ENCODE data around the gene EXOC4. TPM values are rescaled to one million over a fixed set of nuclear protein-coding genes. Genes with fewer than 3 reads are reported as not detected.

Gene EXOC4
- total and polyA plus RNA-seq, 2 donors (not counting 1 experiment from before 2014, with no cell fraction given), result 79.6 to 158 TPM

DNA sequence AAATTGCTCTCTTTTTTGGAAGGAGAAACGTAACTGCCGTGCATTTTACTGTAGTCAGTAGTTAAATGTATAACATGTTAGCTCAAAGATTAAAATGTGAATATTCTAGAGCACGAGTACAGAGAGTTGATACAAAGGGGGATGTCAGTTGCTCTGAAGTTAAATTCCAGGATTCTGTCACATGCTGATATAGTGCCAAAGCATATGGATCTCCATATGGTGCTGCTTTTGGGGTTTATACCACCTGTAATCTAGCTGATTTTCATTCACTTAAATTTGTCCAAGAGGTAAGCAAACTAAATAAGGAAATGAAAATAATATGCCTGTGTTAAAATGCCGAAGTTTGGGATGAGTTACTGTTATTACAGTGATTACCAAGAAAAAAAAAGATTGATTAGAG lies 298.6 kb downstream of the EXOC4 start:
- DNase-seq (ENCODE audit: low read depth in 2 of 2), result no peak

DNA sequence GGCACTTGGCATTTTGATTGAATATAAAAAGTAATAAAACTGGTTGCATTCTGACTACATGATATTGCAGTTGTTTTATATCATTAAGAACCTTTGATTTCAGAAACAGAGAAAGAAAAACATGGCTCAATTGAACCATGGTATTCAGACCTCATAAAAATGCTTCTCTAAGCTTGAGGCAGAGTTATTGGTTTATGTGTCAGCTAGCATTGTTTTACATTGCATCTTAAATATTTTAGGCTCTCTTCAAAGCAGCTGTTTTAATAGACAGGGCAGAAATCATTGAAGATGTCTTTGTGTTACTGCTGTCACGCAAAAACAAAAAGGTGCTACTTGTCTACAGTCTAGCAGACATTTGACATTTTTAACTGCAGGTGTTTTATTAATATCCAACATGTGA lies 299.2 kb downstream of the EXOC4 start:
- Histone ChIP-seq H3K27ac (ENCODE audit: insufficient read depth, low read length) (no peak overlapping the region), H3K79me2 (ENCODE audit: control insufficient read depth, insufficient read depth, low read length) (no peaks in the 10 kb centered on the region), H3K4me2 (ENCODE audit: extremely low read depth, insufficient read depth, low read length) (no peak overlapping the region), H3K9me3 (ENCODE audit: control insufficient read depth, insufficient read depth, low read depth, low read length) (no peaks in the 10 kb centered on the region), H3K9ac (ENCODE audit: insufficient read depth, low read length) (no peak overlapping the region), H3K4me3 (replicated peaks in 1 of 4; ENCODE audit: control extremely low read depth in 1 of 4, insufficient read depth in 1 of 4, low read depth in 3 of 4, low read length in 4 of 4) (no peak overlapping the region), H3K4me1 (ENCODE audit: control insufficient read depth, extremely low read depth, insufficient read depth, low read length) (no peaks in the 10 kb centered on the region), H3K36me3 (ENCODE audit: control insufficient read depth, insufficient read depth, low read length) (no peaks in the 10 kb centered on the region), H3K27me3 (ENCODE audit: control insufficient read depth, insufficient read depth, low read length) (no peaks in the 10 kb centered on the region), H4K20me1 (ENCODE audit: control insufficient read depth, extremely low read depth, insufficient read depth, low read length) (no peaks in the 10 kb centered on the region), H2AFZ (ENCODE audit: low read length) (no peak overlapping the region)
- TF ChIP-seq, protein P1, sequence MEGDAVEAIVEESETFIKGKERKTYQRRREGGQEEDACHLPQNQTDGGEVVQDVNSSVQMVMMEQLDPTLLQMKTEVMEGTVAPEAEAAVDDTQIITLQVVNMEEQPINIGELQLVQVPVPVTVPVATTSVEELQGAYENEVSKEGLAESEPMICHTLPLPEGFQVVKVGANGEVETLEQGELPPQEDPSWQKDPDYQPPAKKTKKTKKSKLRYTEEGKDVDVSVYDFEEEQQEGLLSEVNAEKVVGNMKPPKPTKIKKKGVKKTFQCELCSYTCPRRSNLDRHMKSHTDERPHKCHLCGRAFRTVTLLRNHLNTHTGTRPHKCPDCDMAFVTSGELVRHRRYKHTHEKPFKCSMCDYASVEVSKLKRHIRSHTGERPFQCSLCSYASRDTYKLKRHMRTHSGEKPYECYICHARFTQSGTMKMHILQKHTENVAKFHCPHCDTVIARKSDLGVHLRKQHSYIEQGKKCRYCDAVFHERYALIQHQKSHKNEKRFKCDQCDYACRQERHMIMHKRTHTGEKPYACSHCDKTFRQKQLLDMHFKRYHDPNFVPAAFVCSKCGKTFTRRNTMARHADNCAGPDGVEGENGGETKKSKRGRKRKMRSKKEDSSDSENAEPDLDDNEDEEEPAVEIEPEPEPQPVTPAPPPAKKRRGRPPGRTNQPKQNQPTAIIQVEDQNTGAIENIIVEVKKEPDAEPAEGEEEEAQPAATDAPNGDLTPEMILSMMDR (conservative IDR thresholded peaks at IDR 0.05 in 1 of 2, IDR thresholded peaks at IDR 0.05 in 1 of 2; ENCODE audit: low read depth in 1 of 2, low read length in 2 of 2), result no peak
- no peak for TF ChIP-seq EZH2 (IDR thresholded peaks at IDR 0.05; ENCODE audit: low read length, missing control alignments)
- no peak for DNase-seq (ENCODE audit: low read depth in 2 of 2)

More for the DNA sequence above, 298.6 kb downstream of the EXOC4 start:
- no peak overlapping the region for H3K4me3 ChIP-seq (replicated peaks in 1 of 4; ENCODE audit: control extremely low read depth in 1 of 4, insufficient read depth in 1 of 4, low read depth in 3 of 4, low read length in 4 of 4)
- H3K4me2 ChIP-seq (ENCODE audit: extremely low read depth, insufficient read depth, low read length), result no peak overlapping the region
- no peak overlapping the region for H2AFZ ChIP-seq (ENCODE audit: low read length)
- H3K9ac ChIP-seq (ENCODE audit: insufficient read depth, low read length), result no peak overlapping the region
- H3K36me3 ChIP-seq (ENCODE audit: control insufficient read depth, insufficient read depth, low read length), result no peaks in the 10 kb centered on the region
- no peaks in the 10 kb centered on the region for H4K20me1 ChIP-seq (ENCODE audit: control insufficient read depth, extremely low read depth, insufficient read depth, low read length)
- H3K79me2 ChIP-seq (ENCODE audit: control insufficient read depth, insufficient read depth, low read length), result no peaks in the 10 kb centered on the region
- H3K27me3 ChIP-seq (ENCODE audit: control insufficient read depth, insufficient read depth, low read length), result no peaks in the 10 kb centered on the region
- H3K27ac ChIP-seq (ENCODE audit: insufficient read depth, low read length), result no peak overlapping the region
- H3K9me3 ChIP-seq (ENCODE audit: control insufficient read depth, insufficient read depth, low read depth, low read length), result no peaks in the 10 kb centered on the region
- H3K4me1 ChIP-seq (ENCODE audit: control insufficient read depth, extremely low read depth, insufficient read depth, low read length), result no peaks in the 10 kb centered on the region
- TF ChIP-seq EZH2 (IDR thresholded peaks at IDR 0.05; ENCODE audit: low read length, missing control alignments), result no peak
- TF ChIP-seq, protein P1 (conservative IDR thresholded peaks at IDR 0.05 in 1 of 2, IDR thresholded peaks at IDR 0.05 in 1 of 2; ENCODE audit: low read depth in 1 of 2, low read length in 2 of 2), result no peak

DNA sequence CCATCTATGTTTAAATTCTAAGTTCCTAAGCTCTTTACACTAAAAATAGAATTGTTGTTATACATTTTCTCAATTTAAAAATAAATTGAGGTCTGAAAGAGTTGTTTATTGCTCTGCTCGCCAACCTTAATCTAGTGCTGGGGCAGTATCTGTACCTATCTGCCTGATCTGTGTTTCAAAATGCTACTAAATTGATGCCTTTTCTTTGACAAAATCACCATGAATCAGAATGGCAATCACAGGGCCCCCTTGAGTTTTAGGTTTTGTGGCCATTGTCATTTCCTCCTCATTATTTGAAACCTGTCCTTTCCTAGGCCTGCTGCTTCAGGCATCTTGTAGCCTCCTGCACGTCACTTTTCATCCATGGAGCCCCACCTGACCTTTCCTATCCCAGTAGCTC lies 301.5 kb downstream of the EXOC4 start:
- Histone ChIP-seq H3K27me3 (ENCODE audit: control insufficient read depth, insufficient read depth, low read length) (no peaks in the 10 kb centered on the region), H3K27ac (ENCODE audit: insufficient read depth, low read length) (no peak overlapping the region), H3K4me1 (ENCODE audit: control insufficient read depth, extremely low read depth, insufficient read depth, low read length) (no peaks in the 10 kb centered on the region), H4K20me1 (ENCODE audit: control insufficient read depth, extremely low read depth, insufficient read depth, low read length) (no peaks in the 10 kb centered on the region), H3K36me3 (ENCODE audit: control insufficient read depth, insufficient read depth, low read length) (no peaks in the 10 kb centered on the region), H3K9ac (ENCODE audit: insufficient read depth, low read length) (no peak overlapping the region), H3K79me2 (ENCODE audit: control insufficient read depth, insufficient read depth, low read length) (no peaks in the 10 kb centered on the region), H2AFZ (ENCODE audit: low read length) (no peak overlapping the region), H3K4me2 (ENCODE audit: extremely low read depth, insufficient read depth, low read length) (no peak overlapping the region), H3K9me3 (ENCODE audit: control insufficient read depth, insufficient read depth, low read depth, low read length) (no peaks in the 10 kb centered on the region), H3K4me3 (replicated peaks in 1 of 4; ENCODE audit: control extremely low read depth in 1 of 4, insufficient read depth in 1 of 4, low read depth in 3 of 4, low read length in 4 of 4) (no peak overlapping the region)
- no peak for DNase-seq (ENCODE audit: low read depth in 2 of 2)
- TF ChIP-seq, protein P1 (conservative IDR thresholded peaks at IDR 0.05 in 1 of 2, IDR thresholded peaks at IDR 0.05 in 1 of 2; ENCODE audit: low read depth in 1 of 2, low read length in 2 of 2), result no peak
- no peak for TF ChIP-seq EZH2 (IDR thresholded peaks at IDR 0.05; ENCODE audit: low read length, missing control alignments)

Data from fibroblast of lung (primary cell).